NB4 (cell line): ENCODE measurements around the gene CORO1C.

Experiments used
- DNase-seq: peaks from one replicate; pipeline ENCODE4 v3.0.0; 2010; ENCODE audit warnings: low read depth
- H3K4me3 ChIP-seq: one replicate; pipeline ENCODE4 v1.5.1; 2011; ENCODE audit warnings: mild to moderate bottlenecking, low read depth, low read length, moderate library complexity
- CTCF ChIP-seq: IDR thresholded peaks from one replicate; pipeline ENCODE4 v1.5.1; 2012; ENCODE audit warnings: low read depth, low read length
- MAX ChIP-seq: IDR thresholded peaks from 2 replicates; pipeline ENCODE4 v1.6.1; 2011; ENCODE audit warnings: low read depth, low read length
- MYC ChIP-seq: IDR thresholded peaks from 2 replicates; pipeline ENCODE4 v1.6.1; 2011; ENCODE audit warnings: low read depth, low read length
- POLR2A ChIP-seq: IDR thresholded peaks from 2 replicates; pipeline ENCODE4 v1.6.1; 2011; ENCODE audit warnings: mild to moderate bottlenecking; ENCODE audit not compliant: insufficient read length; ENCODE audit errors: extremely low read depth

The CORO1C gene

GRCh38 chr12:108711489-108712164 is 19.7 kb downstream of the CORO1C start:
- no peak overlapping the region for H3K4me3 ChIP-seq
- TF ChIP-seq POLR2A (no peak), MAX (no peak), CTCF (no peak), MYC (no peak)
- no peak for DNase-seq

GRCh38 chr12:108709697-108710096 is 21.6 kb downstream of the CORO1C start:
- TF ChIP-seq MYC (no peak), MAX (no peak), CTCF (no peak)
- no peak for DNase-seq

GRCh38 chr12:108704527-108704926 is 26.8 kb downstream of the CORO1C start:
- DNase-seq: no peak
- H3K4me3 ChIP-seq: no peak overlapping the region
- no peak for TF ChIP-seq MAX

More at GRCh38 chr12:108709697-108710096, 21.6 kb downstream of the CORO1C start:
- H3K4me3 ChIP-seq: no peak overlapping the region

- no peak overlapping the region for H3K4me3 ChIP-seq
- TF ChIP-seq CTCF (no peak), MAX (no peak), POLR2A (no peak), MYC (no peak)
- DNase-seq: no peak
These were observed 28.6 kb downstream of the CORO1C start for GRCh38 chr12:108702595-108703320.

- no peak for TF ChIP-seq MAX
- TF ChIP-seq POLR2A: no peak
- no peak for TF ChIP-seq CTCF
- no peak for TF ChIP-seq MYC
- H3K4me3 ChIP-seq: no peak overlapping the region
- DNase-seq: no peak
These were observed 29.4 kb downstream of the CORO1C start for GRCh38 chr12:108701779-108702441.
